ENCODE data around the gene PLA2G5. TPM values are rescaled to one million over a fixed set of nuclear protein-coding genes. Genes with fewer than 3 reads are reported as not detected.

The PLA2G5 gene
- polyA plus RNA-seq, 3 donors: not detected

- Mint-ChIP-seq H3K9me3 (peaks cover 0 to 3% (median 0%) of the 10 kb centered on the region in 7 donors), H3K4me1 (no peaks in the 10 kb centered on the region), H3K27ac (no peak overlapping the region), H3K36me3 (no peaks in the 10 kb centered on the region), H3K27me3 (ENCODE audit: low read depth in 3 of 3) (peaks cover 0 to 12% (median 8%) of the 10 kb centered on the region in 3 donors), H3K4me3 (no peak overlapping the region)
- Histone ChIP-seq H3K27ac (ENCODE audit: low read depth in 1 of 2, low read length in 2 of 2) (no peak overlapping the region), H3K36me3 (replicated peaks in 1 of 2; ENCODE audit: control insufficient read depth in 1 of 2, insufficient read depth in 2 of 2, low read length in 2 of 2) (no peaks in the 10 kb centered on the region), H3K4me2 (replicated peaks; ENCODE audit: extremely low read depth, low read length, poor library complexity, severe bottlenecking) (no peak overlapping the region), H3K79me2 (ENCODE audit: insufficient read depth, low read length) (no peaks in the 10 kb centered on the region), H3K4me1 (ENCODE audit: control insufficient read depth in 1 of 2, insufficient read depth in 2 of 2, low read length in 2 of 2) (no peaks in the 10 kb centered on the region), H4K20me1 (ENCODE audit: insufficient read depth, low read length) (no peaks in the 10 kb centered on the region), H3K9me3 (replicated peaks in 1 of 2; ENCODE audit: control insufficient read depth in 1 of 2, insufficient read depth in 1 of 2, low read length in 2 of 2) (no peaks in the 10 kb centered on the region), H3K27me3 (ENCODE audit: control insufficient read depth in 2 of 2, insufficient read depth in 2 of 2, low read length in 2 of 2) (no peaks in the 10 kb centered on the region), H2AFZ (ENCODE audit: insufficient read depth, low read depth, low read length, poor library complexity, severe bottlenecking) (no peak overlapping the region), H3K4me3 (replicated peaks in 1 of 3; ENCODE audit: low read depth in 2 of 3, low read length in 3 of 3) (no peak overlapping the region), H3K9ac (ENCODE audit: insufficient read depth, low read length, poor library complexity, severe bottlenecking) (no peak overlapping the region)
- TF ChIP-seq CTCF (IDR thresholded peaks at IDR 0.05): no peak
- WGBS (ENCODE audit: insufficient coverage): 93% methylated on average over 5 of the region's 6 CpGs
- intact Hi-C loops (cut with micrococcal nuclease): no loop called here
- no peak for DNase-seq
These were observed 1.4 kb downstream of the PLA2G5 start for GRCh38 chr1:20071416-20071815.

GRCh38 chr1:20072771-20073170 is 2.8 kb downstream of the PLA2G5 start:
- Mint-ChIP-seq H3K4me3 (no peak overlapping the region), H3K27me3 (ENCODE audit: low read depth in 3 of 3) (peaks cover 0 to 10% (median 4%) of the 10 kb centered on the region in 3 donors)

More at GRCh38 chr1:20072771-20073170, 2.8 kb downstream of the PLA2G5 start:
- H3K4me2 ChIP-seq (replicated peaks; ENCODE audit: extremely low read depth, low read length, poor library complexity, severe bottlenecking): no peak overlapping the region
- 86% methylated on average over 7 of the region's 7 CpGs for WGBS (ENCODE audit: insufficient coverage)
- Mint-ChIP-seq H3K36me3 (no peaks in the 10 kb centered on the region), H3K9me3 (peaks cover 0 to 3% (median 0%) of the 10 kb centered on the region in 7 donors), H3K4me1 (no peaks in the 10 kb centered on the region), H3K27ac (no peak overlapping the region)
- no peaks in the 10 kb centered on the region for H4K20me1 ChIP-seq (ENCODE audit: insufficient read depth, low read length)
- DNase-seq: no peak
- no peaks in the 10 kb centered on the region for H3K27me3 ChIP-seq (ENCODE audit: control insufficient read depth in 2 of 2, insufficient read depth in 2 of 2, low read length in 2 of 2)
- H3K36me3 ChIP-seq (replicated peaks in 1 of 2; ENCODE audit: control insufficient read depth in 1 of 2, insufficient read depth in 2 of 2, low read length in 2 of 2): no peaks in the 10 kb centered on the region
- H3K9me3 ChIP-seq (replicated peaks in 1 of 2; ENCODE audit: control insufficient read depth in 1 of 2, insufficient read depth in 1 of 2, low read length in 2 of 2): no peaks in the 10 kb centered on the region
- no peak overlapping the region for H3K9ac ChIP-seq (ENCODE audit: insufficient read depth, low read length, poor library complexity, severe bottlenecking)
- intact Hi-C loops (cut with micrococcal nuclease): no loop called here
- no peaks in the 10 kb centered on the region for H3K79me2 ChIP-seq (ENCODE audit: insufficient read depth, low read length)
- no peak overlapping the region for H3K27ac ChIP-seq (ENCODE audit: low read depth in 1 of 2, low read length in 2 of 2)
- TF ChIP-seq CTCF (IDR thresholded peaks at IDR 0.05): no peak
- no peak overlapping the region for H2AFZ ChIP-seq (ENCODE audit: insufficient read depth, low read depth, low read length, poor library complexity, severe bottlenecking)
- H3K4me1 ChIP-seq (ENCODE audit: control insufficient read depth in 1 of 2, insufficient read depth in 2 of 2, low read length in 2 of 2): no peaks in the 10 kb centered on the region
- no peak overlapping the region for H3K4me3 ChIP-seq (replicated peaks in 1 of 3; ENCODE audit: low read depth in 2 of 3, low read length in 3 of 3)
